ENCODE results near the gene SMIM17.

SMIM17 gene

GRCh38 chr19:56642711-56643459, at the start of gene SMIM17:
Gene SMIM17, plus strand, starts transcription at chr19:56643159. Its CDS starts 2,509 bp downstream, at chr19:56645668.
- no peak for DNase-seq

- no peak for DNase-seq
Observed at GRCh38 chr19:56594446-56594782, 48.5 kb upstream of the SMIM17 start.

- peak; percentile 85 to 86 for DNase-seq
Observed at GRCh38 chr19:56594783-56595547, 48.0 kb upstream of the SMIM17 start, which contains the start of gene ZNF71. Gene ZNF71, plus strand, starts transcription at chr19:56595302. Its CDS starts 6,257 bp downstream, at chr19:56601559.

GRCh38 chr19:56595548-56595899, 47.4 kb upstream of the SMIM17 start:
- DNase-seq = no peak

GRCh38 chr19:56596676-56597075, 46.3 kb upstream of the SMIM17 start:
- DNase-seq = no peak

GRCh38 chr19:56597696-56598095, 45.3 kb upstream of the SMIM17 start:
- DNase-seq = no peak

- no peak for DNase-seq
Observed at GRCh38 chr19:56601375-56601774, 41.6 kb upstream of the SMIM17 start.

GRCh38 chr19:56603829-56604228, 39.1 kb upstream of the SMIM17 start:
- no peak for DNase-seq

- no peak for DNase-seq
Observed at GRCh38 chr19:56608274-56608964, 34.5 kb upstream of the SMIM17 start.

GRCh38 chr19:56611288-56611687, 31.7 kb upstream of the SMIM17 start:
- DNase-seq = no peak

- DNase-seq = no peak
Observed at GRCh38 chr19:56612737-56613136, 30.2 kb upstream of the SMIM17 start.

GRCh38 chr19:56613639-56614038, 29.3 kb upstream of the SMIM17 start:
- no peak for DNase-seq

GRCh38 chr19:56617531-56617930, 25.4 kb upstream of the SMIM17 start:
- no peak for DNase-seq

GRCh38 chr19:56619121-56619520, 23.8 kb upstream of the SMIM17 start:
- DNase-seq = no peak

- DNase-seq = no peak
Observed at GRCh38 chr19:56622374-56622773, 20.6 kb upstream of the SMIM17 start.

- no peak for DNase-seq
Observed at GRCh38 chr19:56623006-56623405, 20.0 kb upstream of the SMIM17 start.

- DNase-seq = no peak
Observed at GRCh38 chr19:56625708-56626107, 17.3 kb upstream of the SMIM17 start.

GRCh38 chr19:56633021-56633420, 9.9 kb upstream of the SMIM17 start:
- DNase-seq = no peak

GRCh38 chr19:56637976-56638555, 4.9 kb upstream of the SMIM17 start:
- DNase-seq = no peak

GRCh38 chr19:56639217-56639616, 3.7 kb upstream of the SMIM17 start:
- no peak for DNase-seq

- no peak for DNase-seq
Observed at GRCh38 chr19:56643460-56643955, 549 bp downstream of the SMIM17 start.

- no peak for DNase-seq
Observed at GRCh38 chr19:56654151-56654550, 11.2 kb downstream of the SMIM17 start.

All from activated CD4-positive, alpha-beta T cell treated with anti-CD3 and anti-CD28 coated beads, Interleukin-2, amount 50 U/mL, for 4 hours (primary cell).